ENCODE results near the gene TMEM233. TPM values are rescaled to one million over a fixed set of nuclear protein-coding genes. Genes with fewer than 3 reads are reported as not detected.

Gene TMEM233
- total RNA-seq, 1 experiment from 2014 or later = 0.20 TPM

DNA sequence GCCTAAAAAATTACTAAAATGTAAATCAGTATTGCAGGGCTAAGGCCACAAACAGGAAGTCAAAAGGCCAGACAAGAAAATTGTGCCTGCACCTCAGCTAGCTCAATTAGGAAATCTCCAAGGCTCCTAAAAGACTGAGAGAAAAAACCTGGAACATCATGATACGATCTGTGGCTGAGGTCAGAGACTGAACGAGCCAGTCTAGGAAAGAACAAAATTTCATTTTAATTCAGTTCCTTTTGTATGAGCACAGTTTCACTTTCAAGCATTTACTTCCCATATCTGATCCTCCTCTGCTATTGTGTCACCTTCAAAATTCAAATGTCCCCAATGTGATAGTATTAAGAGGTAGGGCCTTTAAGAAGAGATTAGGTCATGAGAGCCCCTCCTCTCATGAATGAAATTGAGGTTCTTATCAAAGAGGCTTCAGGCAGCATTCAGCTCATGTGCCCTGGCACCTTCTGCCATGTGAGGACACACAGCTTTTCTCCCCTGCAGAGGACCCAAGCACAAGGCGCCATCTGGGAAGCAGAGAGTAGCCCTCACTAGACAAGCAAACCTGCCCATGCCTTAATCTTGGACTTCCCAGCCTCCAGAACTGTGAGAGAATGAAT is 89.2 kb downstream of the TMEM233 start:
- no peaks in the 10 kb centered on the region for H3K27me3 ChIP-seq
- no peak for DNase-seq
- H3K4me3 ChIP-seq = no peak overlapping the region
- no peaks in the 10 kb centered on the region for H3K9me3 ChIP-seq
- H3K36me3 ChIP-seq = peaks cover 27% of the 10 kb centered on the region

DNA sequence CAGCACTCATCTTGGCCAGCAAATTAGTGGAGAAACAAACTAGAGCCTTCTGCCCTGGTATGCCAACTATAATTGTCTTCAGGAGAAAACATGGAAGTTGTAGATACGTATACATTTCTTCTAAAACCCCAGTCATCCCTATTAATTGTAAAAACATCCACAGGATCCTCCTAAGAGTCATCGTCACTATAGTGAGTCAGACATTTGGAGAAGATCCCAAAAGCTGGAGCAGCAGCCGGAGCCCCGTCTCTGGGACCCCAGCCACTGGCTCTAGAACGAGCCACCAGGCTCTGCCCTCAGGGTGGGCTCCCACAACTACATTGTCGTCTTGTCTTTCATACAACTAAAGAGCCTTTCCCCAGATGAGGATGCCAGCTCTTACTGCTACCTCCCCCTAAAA is 89.8 kb downstream of the TMEM233 start:
- H3K36me3 ChIP-seq = peaks cover 20% of the 10 kb centered on the region

DNA sequence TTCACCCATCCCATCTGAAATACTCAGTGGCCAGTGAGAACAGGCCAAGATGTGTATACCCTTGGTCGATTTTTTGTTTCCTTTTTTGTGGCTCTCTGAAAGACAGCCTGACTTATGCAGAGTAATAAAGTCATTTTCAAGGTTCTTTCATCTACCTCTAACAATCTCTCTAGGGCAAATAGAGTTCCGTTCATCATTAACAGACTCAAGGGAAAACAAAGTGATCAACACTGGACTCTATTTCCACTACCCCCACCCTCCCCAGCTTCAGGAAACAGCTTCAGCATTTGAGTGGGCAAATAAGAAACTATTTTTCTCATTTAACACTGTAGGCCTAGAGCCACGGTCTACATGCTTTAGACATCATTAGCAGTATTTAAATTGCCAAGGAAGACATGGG is 90.2 kb downstream of the TMEM233 start:
- no peaks in the 10 kb centered on the region for H3K9me3 ChIP-seq
- no peaks in the 10 kb centered on the region for H3K27me3 ChIP-seq
- no peak overlapping the region for H3K4me3 ChIP-seq
- no peak for DNase-seq
- peaks cover 16% of the 10 kb centered on the region for H3K36me3 ChIP-seq

More for the DNA sequence above, 89.8 kb downstream of the TMEM233 start:
- peak; percentile 17 for DNase-seq
- Histone ChIP-seq H3K4me3 (no peak overlapping the region), H3K27me3 (no peaks in the 10 kb centered on the region), H3K9me3 (no peaks in the 10 kb centered on the region)

DNA sequence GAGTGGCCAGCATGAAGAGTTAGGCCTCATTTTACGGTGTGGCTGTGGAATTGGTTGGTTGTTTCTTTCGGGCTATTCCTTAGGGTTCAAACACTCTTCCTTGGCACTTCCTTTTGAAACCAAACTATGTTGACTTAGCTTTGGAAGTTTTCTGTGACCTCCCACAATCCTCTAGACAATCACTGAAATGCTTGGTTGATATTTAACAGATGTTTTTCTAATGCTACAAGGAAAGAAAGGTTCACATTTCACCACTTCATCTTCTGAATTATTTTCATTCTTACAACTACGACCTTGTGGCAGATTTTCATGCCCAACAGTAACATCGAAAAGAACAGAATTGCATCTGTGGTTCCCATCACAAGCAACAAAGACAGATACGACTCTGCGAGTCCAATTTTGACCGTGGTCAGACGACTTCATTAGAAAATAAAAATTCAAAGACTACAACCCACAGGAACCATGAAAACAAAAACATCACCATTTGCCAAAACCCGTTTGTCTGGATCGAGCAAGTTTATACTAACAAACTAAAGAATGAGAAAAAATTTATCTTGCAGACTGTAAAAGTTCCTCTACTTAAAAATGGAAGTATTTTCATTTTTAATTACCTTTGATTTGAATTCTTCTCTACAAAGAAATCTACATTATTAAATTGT is 91.3 kb downstream of the TMEM233 start:
- Histone ChIP-seq H3K9me3 (no peaks in the 10 kb centered on the region), H3K4me3 (no peak overlapping the region), H3K36me3 (peaks cover 14% of the 10 kb centered on the region), H3K27me3 (no peaks in the 10 kb centered on the region)
- no peak for DNase-seq

DNA sequence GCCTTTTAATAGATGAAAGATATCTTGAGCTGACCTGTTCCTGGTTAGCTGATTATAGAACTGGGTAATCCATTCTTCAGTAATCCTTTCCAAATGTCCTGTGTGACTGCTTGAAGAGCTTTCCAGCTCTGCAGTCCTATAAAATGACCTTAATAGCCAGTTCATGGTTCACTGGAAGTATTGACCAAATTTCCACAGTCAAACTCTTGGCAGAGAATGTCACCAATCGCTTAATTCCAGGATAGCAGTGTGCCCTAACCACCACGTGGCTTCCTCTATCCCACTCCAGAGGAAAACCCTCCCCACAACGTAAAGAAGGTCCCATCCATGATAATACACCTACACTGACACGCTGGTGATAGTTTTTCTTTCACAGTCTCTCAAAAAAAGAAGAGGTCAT is 91.8 kb downstream of the TMEM233 start:
- no peaks in the 10 kb centered on the region for H3K27me3 ChIP-seq
- H3K36me3 ChIP-seq = peaks cover 8% of the 10 kb centered on the region
- no peak for DNase-seq
- H3K9me3 ChIP-seq = no peaks in the 10 kb centered on the region
- no peak overlapping the region for H3K4me3 ChIP-seq

DNA sequence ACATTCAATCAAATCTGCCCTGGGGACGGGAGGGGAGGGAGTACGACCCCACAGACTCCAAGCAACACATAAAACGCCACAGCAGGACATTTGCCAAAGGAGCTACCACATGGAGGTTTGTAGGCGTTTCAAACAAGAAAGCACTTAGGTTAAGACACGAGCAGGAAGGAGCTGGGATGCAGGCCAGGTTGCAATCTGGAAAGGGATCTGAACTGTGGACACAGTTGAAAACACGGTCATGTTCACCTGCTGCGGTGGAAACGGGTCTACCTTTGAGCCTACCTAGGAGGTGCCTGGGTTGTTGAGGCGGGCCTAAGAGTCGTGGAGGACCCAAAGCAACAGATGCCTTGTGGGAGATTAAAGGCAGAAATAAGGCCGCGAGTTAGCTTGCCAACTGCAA is 92.8 kb downstream of the TMEM233 start:
- Histone ChIP-seq H3K9me3 (no peaks in the 10 kb centered on the region), H3K27me3 (no peaks in the 10 kb centered on the region), H3K4me3 (no peak overlapping the region), H3K36me3 (no peaks in the 10 kb centered on the region; the same call in 1 of the 2 replicates)
- no peak for DNase-seq

DNA sequence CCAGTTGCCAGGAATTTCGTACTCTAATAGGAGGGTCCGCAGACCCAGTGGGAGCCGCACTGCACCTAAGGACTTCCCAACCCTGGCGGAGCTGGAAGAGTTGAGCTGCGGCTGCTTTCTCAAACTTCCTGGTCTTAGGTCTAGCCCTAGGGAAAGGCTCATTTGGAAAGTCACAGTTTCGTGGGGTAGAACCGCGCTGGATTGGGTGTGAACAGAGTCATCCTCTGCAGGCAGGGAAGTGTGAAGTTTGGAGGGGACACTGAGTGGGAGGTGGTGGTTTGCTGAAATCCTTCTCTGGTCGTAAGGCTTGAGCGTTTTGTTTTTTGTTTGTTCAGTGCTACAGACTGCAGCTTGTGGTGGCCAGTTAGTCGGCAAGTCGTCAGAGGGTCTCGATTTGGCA is 93.2 kb downstream of the TMEM233 start:
- H3K4me3 ChIP-seq = no peak overlapping the region
- H3K9me3 ChIP-seq = no peaks in the 10 kb centered on the region
- H3K36me3 ChIP-seq = peaks cover 2% of the 10 kb centered on the region; the same call in 1 of the 2 replicates
- DNase-seq = no peak
- H3K27me3 ChIP-seq = no peaks in the 10 kb centered on the region

DNA sequence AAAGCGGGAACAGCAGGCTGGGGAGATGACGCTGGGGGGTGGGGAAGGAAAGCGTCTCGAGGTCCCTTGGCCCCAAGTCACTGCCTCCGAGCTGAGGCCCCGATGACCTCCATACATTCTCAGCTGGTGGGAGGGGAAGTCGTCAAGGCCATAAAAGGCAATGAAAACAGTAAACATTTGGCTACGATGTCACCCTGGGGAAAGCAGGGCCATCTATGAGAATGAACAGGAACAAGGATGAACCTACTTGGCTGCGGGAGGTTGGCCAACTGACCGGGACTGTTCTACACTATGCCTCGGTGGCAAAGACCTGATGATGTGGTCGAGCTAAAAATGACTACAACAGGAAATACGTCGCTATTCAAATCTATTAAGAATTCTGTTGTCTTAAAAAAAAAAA is 93.8 kb downstream of the TMEM233 start:
- Histone ChIP-seq H3K9me3 (no peaks in the 10 kb centered on the region), H3K36me3 (peaks cover 5% of the 10 kb centered on the region; the same call in 1 of the 2 replicates), H3K27me3 (no peaks in the 10 kb centered on the region), H3K4me3 (no peak overlapping the region)
- DNase-seq = no peak

DNA sequence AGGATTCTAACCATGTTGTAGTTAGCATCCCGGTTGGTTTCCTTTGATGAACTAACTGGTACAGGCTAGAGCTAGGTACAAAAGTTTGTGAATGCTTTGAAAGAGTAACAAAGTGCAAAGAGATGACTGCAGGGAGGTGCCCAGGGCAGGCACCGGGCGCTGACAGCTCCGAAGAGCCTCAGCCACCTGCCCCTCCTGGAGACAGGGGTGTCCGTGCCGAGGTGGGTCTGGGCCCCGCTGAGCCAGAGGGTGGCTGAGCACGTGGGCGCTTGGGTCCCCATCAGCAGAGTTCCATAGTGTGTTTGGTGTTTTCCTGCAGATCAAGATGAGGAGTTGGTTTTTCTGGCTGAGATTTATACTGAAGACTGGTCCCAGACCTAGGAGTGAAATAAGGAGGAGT is 94.3 kb downstream of the TMEM233 start:
- no peaks in the 10 kb centered on the region for H3K9me3 ChIP-seq
- no peaks in the 10 kb centered on the region for H3K27me3 ChIP-seq
- DNase-seq = no peak
- peaks cover 5% of the 10 kb centered on the region; the same call in 1 of the 2 replicates for H3K36me3 ChIP-seq
- no peak overlapping the region for H3K4me3 ChIP-seq

DNA sequence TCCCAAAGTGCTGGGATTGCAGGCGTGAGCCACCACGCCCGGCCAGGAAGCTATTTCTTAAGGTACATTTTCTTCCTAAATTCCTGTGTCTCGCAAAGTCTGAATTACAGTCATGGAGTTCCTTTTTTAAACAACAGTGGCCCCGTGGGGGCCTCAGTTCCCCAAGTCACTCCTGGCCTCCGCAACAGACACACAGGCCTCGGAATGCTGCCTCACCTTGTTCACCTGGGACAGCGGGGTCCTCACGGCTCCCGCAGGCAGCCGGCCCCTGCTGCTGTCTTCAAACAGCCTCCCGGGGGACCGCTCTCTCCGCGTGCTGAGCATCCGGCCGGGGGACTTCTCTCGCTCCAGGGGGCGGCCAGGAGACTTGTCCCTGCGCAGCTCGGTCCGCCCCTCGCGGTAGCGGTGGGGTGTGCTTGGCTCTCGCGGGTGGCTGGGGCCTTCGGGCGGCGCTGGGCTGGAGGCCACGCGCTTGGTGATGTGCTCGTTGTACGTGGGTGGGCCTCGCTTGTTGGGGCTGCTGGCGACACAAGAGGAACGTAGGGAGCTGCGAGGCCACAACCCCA is 96.4 kb downstream of the TMEM233 start:
- Histone ChIP-seq H3K9me3 (no peaks in the 10 kb centered on the region), H3K27me3 (no peaks in the 10 kb centered on the region), H3K4me3 (no peak overlapping the region), H3K36me3 (peaks cover 5% of the 10 kb centered on the region; the same call in 1 of the 2 replicates)
- no peak for DNase-seq

DNA sequence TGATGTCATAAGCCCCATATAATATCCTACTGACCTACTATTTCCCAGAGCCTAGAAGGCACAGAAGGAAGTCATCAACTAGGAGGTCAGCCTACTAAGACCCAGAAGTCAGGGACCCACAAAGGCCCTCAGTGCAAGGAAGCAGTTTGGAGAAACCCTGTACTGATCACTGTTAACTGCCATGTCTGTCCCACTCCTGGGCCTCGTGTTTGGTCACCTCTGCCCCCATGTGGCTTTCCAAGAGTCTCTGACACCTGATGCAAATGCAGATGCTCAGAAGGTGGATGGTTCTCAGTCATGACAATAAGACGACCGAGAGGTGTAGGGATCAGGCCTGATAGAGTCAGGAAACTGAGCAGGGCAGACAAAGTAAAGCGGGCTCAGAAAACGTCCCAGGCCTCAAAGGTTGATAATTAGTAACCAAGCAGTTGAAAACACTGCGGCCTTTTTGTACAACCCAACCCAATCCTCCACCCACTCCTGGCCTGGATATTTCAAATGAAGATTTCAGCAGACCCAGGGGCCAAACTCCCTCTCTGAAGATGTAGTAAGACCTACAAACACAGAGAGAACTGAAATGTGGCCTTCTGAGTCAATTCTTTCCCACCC is 97.7 kb downstream of the TMEM233 start:
- H3K36me3 ChIP-seq = peaks cover 5% of the 10 kb centered on the region; the same call in 1 of the 2 replicates
- no peaks in the 10 kb centered on the region for H3K27me3 ChIP-seq
- no peaks in the 10 kb centered on the region for H3K9me3 ChIP-seq
- no peak for DNase-seq
- no peak overlapping the region for H3K4me3 ChIP-seq

DNA sequence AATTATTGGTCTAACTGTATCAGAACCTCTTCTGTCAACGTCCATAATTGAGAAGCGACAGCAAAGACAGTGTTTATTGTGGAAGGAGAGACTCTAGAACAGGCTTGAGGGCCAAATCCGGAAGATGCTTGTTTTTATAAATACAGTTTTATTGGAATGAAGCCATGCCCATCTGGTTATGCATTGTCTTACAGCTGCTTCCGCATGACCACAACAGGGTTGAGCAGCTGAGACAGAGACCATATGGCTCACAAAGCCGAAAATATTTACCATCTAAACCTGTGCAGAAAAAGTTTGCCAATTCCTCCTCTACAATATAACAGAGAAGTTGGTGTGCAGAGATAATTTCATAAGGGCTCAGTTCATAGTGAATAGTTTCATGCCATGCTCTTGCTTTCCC is 98.8 kb downstream of the TMEM233 start:
- Histone ChIP-seq H3K36me3 (peaks cover 11% of the 10 kb centered on the region), H3K27me3 (no peaks in the 10 kb centered on the region), H3K9me3 (no peaks in the 10 kb centered on the region), H3K4me3 (no peak overlapping the region)
- DNase-seq = no peak

Other genes starting within 250 kb of the TMEM233 start
- gene PRKAB1, start 74.4 kb downstream of the TMEM233 start, total RNA-seq (2014; rRNA removed; shearing (Covaris generic); ENCODE audit: low replicate concordance) = 12.0 and 30.8 TPM in 2 replicates